Lung (tissue), 12 donors: ENCODE results near the gene FANCB. TPM values are rescaled to one million over a fixed set of nuclear protein-coding genes. Genes with fewer than 3 reads are reported as not detected.

Experiments used
- ATAC-seq: fragments of 200-7000 bp; cut with Tn5 transposase; one replicate; pipeline ENCODE4 v1.9.1; 2020; ENCODE audit warnings: moderate number of reproducible peaks; ENCODE audit not compliant: insufficient read depth, low FRiP score
- DNase-seq, 3 donors: peaks; one replicate each; pipeline ENCODE4 v3.0.0-alpha.2; 2013 to 2017
- H3K27ac ChIP-seq, 2 donors: one replicate each; pipeline ENCODE4 v1.5.1; 2013; ENCODE audit warnings: mild to moderate bottlenecking in 2 of 2, moderate library complexity in 2 of 2, control low read depth in 1 of 2, inconsistent platforms in 1 of 2, low read depth in 1 of 2, low read length in 1 of 2
- H3K27me3 ChIP-seq, 3 donors: one replicate each; pipeline ENCODE4 v1.5.1; 2013; ENCODE audit warnings: low read length in 2 of 3; ENCODE audit not compliant: control insufficient read depth in 3 of 3, insufficient read depth in 3 of 3
- H3K36me3 ChIP-seq, 4 donors: one replicate each; pipeline ENCODE4 v1.5.1; 2013; ENCODE audit warnings: low read length in 4 of 4, mild to moderate bottlenecking in 1 of 4, moderate library complexity in 1 of 4; ENCODE audit not compliant: control insufficient read depth in 4 of 4, insufficient read depth in 4 of 4
- H3K4me1 ChIP-seq, 5 donors: one replicate each; pipeline ENCODE4 v1.5.1; 2013; ENCODE audit warnings: low read length in 5 of 5, mild to moderate bottlenecking in 2 of 5, moderate library complexity in 1 of 5; ENCODE audit not compliant: control insufficient read depth in 5 of 5, insufficient read depth in 5 of 5
- H3K4me3 ChIP-seq: one replicate; pipeline ENCODE4 v1.5.1; 2013; ENCODE audit warnings: mild to moderate bottlenecking, control low read depth, moderate library complexity
- H3K9ac ChIP-seq, 2 donors: one replicate each; pipeline ENCODE4 v1.5.1; 2013; ENCODE audit warnings: low read length in 2 of 2, control low read depth in 1 of 2; ENCODE audit not compliant: insufficient read depth in 1 of 2
- H3K9me3 ChIP-seq, 4 donors: one replicate each; pipeline ENCODE4 v1.5.1; 2013; ENCODE audit warnings: low read length in 3 of 4, mild to moderate bottlenecking in 1 of 4, moderate library complexity in 1 of 4; ENCODE audit not compliant: control insufficient read depth in 4 of 4, insufficient read depth in 3 of 4
- WGBS, 2 donors: extraction: QIAGEN DNeasy Blood & Tissue Kit; methylation state at CpG; one replicate each; pipeline ENCODE4 v1.1.7; 2013; 5-methylcytosine and 5-hydroxymethylcytosine counted together
- polyA plus RNA-seq, 2 donors: library from polyadenylated mRNA; stranded (reverse); fragments of 200-250 nt; gene quantifications; one replicate each; pipeline ENCODE4 v1.2.1, GENCODE V29; 2013
- total RNA-seq, 2 donors: library from RNA; depleted of rRNA in 1 of 2; stranded (reverse); fragments of >200 nt in 1 of 2; gene quantifications; one replicate each; pipeline ENCODE4 v1.2.1, GENCODE V29; 2014 to 2021
- TF ChIP-seq, protein P1 (sequence below): IDR thresholded peaks from 2 replicates; pipeline ENCODE4 v1.5.1; 2012; ENCODE audit warnings: mild to moderate bottlenecking; ENCODE audit errors: control extremely low read depth, extremely low read depth
- donor health status: control.
- donor health status: control.
- donor health status: Bipolar disorder and iron deficiency.
- donor health status: healthy.
- donor health status: DM: yes; HTN: yes; CAD: no.

Gene FANCB
- total and polyA plus RNA-seq, 4 donors, result 0.25 to 8.0 (median 0.76) TPM

DNA sequence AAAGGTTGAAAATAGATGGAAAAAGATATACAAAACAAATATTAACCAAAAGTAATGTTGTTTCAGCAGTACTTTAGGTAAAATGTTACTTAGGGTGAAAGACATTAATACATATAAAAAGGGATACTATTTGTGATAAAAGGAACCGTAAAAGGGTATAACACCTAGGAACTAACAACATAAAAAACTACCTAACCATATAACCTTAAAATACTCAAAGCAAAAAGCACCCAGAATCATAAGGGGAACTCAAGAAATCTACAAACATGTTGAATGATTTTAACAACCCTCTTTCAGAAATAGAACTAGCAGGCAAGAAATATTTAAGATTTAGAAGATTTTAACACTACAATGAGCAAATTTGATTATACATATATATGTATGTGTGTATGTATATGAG is 11.8 kb upstream of the FANCB start:
- ATAC-seq (no peak), DNase-seq (no peak)
- no peak overlapping the region for H3K4me3 ChIP-seq
- WGBS, 2 donors, result 73 to 100% methylated on average over 1 of the region's 1 CpG
- TF ChIP-seq, protein P1, sequence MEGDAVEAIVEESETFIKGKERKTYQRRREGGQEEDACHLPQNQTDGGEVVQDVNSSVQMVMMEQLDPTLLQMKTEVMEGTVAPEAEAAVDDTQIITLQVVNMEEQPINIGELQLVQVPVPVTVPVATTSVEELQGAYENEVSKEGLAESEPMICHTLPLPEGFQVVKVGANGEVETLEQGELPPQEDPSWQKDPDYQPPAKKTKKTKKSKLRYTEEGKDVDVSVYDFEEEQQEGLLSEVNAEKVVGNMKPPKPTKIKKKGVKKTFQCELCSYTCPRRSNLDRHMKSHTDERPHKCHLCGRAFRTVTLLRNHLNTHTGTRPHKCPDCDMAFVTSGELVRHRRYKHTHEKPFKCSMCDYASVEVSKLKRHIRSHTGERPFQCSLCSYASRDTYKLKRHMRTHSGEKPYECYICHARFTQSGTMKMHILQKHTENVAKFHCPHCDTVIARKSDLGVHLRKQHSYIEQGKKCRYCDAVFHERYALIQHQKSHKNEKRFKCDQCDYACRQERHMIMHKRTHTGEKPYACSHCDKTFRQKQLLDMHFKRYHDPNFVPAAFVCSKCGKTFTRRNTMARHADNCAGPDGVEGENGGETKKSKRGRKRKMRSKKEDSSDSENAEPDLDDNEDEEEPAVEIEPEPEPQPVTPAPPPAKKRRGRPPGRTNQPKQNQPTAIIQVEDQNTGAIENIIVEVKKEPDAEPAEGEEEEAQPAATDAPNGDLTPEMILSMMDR, result no peak
- H3K27me3 ChIP-seq, result peaks cover 0 to 31% (median 7%) of the 10 kb centered on the region in 3 donors
- no peak overlapping the region for H3K27ac ChIP-seq
- no peak overlapping the region for H3K9ac ChIP-seq
- no peaks in the 10 kb centered on the region for H3K36me3 ChIP-seq
- no peaks in the 10 kb centered on the region for H3K4me1 ChIP-seq
- H3K9me3 ChIP-seq, result no peaks in the 10 kb centered on the region

DNA sequence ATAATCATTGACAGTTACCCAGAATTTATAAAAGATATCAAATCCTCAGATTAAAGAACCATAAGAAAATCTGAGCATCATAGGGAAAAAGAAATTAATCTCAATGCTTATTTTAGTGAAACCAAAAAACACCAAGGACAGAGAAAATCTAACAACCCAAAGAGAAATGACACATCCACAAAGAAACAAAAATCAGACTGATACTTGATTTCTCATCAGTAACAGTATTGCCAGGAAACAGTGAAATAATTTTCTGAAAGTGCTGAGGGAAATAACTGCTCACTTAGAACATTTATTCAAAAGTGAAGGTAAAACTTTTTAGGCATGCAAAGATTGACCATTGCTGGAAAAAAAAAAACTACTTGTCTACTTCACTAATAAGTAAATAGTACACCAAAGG is 11.0 kb upstream of the FANCB start:
- Histone ChIP-seq H3K9me3 (no peaks in the 10 kb centered on the region), H3K9ac (no peak overlapping the region), H3K27ac (no peak overlapping the region), H3K4me3 (no peak overlapping the region), H3K36me3 (no peaks in the 10 kb centered on the region), H3K4me1 (no peaks in the 10 kb centered on the region), H3K27me3 (peaks cover 0 to 26% (median 3%) of the 10 kb centered on the region in 3 donors)
- TF ChIP-seq, protein P1, result no peak
- DNase-seq, result no peak
- ATAC-seq, result no peak

DNA sequence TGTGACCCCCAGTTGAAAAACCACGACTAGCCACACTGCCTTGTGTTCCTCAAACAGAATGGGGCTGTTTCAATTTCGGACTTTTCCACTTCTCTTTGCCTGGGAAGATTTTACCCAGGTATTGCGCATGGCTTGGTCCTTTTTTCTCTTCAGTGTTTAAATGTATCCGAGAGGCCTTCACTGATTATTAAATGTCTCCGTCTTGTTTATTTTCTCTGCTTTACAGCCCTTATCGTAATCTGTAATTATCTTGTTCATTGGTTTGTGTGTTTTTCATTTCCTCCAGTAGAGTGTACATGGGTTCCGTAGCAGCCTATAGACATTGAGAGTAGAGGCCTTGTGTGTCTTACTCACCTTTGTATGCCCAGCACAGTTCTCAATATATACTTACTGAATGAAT is 2.8 kb upstream of the FANCB start:
- Histone ChIP-seq H3K4me3 (no peak overlapping the region), H3K9ac (no peak overlapping the region), H3K36me3 (no peaks in the 10 kb centered on the region), H3K9me3 (no peaks in the 10 kb centered on the region), H3K27ac (no peak overlapping the region), H3K4me1 (no peaks in the 10 kb centered on the region), H3K27me3 (peaks cover 0 to 4% (median 0%) of the 10 kb centered on the region in 3 donors)
- DNase-seq (no peak), ATAC-seq (no peak)
- TF ChIP-seq, protein P1, result no peak
- 65 to 74% methylated on average over 7 of the region's 7 CpGs for WGBS, 2 donors

DNA sequence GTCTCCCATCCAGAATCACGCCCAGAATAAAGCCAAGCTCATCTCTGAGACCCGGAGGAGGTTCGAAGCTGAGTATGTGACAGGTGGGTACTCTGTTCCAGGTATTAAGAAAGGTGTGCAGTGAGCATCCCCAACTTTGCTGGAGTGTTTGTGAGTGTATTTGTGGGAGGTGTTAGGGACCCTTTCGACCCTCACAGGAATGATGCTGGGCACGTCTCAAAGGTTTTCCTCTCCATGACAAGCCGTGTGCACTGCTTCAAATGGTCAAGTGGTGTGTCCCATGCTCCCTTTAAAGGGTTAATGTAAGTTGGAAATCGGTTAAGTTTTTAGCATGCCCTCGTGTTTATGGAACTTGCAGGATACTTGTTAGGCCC is 794 bp upstream of the FANCB start:
- Histone ChIP-seq H3K36me3 (no peaks in the 10 kb centered on the region), H3K27me3 (peaks cover 0 to 4% (median 0%) of the 10 kb centered on the region in 3 donors), H3K9ac (peak overlapping the region; percentile 63 to 75), H3K9me3 (no peaks in the 10 kb centered on the region), H3K4me3 (peak overlapping the region; percentile 80), H3K27ac (peak overlapping the region; percentile 86 to 88), H3K4me1 (no peaks in the 10 kb centered on the region)
- WGBS, 2 donors, result 1 to 33% methylated on average over 8 of the region's 8 CpGs
- TF ChIP-seq, protein P1, result no peak
- DNase-seq (peak in 1 of 3 donors; percentile 6), ATAC-seq (no peak)
